ENCODE results near the gene GON7.
"Not testable (repeated sequence)": the region's sequence is repeated elsewhere in the genome, so short reads cannot be mapped to it uniquely, and the experiment has no call there.

The GON7 gene, protein sequence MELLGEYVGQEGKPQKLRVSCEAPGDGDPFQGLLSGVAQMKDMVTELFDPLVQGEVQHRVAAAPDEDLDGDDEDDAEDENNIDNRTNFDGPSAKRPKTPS

DNA sequence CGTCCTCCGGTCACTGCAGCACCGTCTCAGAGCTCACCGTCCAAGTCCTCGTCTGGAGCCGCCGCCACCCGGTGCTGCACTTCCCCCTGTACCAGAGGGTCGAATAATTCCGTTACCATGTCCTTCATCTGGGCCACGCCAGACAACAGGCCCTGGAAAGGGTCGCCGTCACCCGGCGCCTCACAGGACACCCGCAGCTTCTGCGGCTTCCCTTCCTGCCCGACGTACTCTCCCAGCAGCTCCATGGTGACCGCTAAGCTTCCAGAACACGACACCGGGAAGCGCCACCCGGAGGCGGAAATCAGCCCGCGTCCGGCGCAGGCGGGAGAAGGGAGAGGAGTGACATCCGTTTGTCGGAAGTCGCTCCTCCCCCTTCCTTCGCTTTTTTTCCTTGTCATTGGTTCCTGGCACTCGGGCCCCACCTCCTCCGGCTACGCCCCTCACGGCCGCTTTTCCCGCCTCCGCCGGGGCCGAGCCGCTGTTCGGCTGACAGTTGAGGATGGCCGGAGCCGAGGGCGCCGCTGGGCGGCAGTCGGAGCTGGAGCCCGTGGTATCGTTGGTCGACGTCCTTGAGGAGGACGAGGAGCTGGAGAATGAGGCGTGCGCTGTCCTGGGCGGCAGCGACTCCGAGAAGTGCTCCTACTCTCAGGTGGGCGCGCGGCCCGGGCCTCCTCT, at the start of gene GON7, which contains the start of gene UBR7:
Gene GON7 (minus strand): TSS at position 273 of the 675 bp plus-strand sequence. CDS start 28 bp downstream, at position 245.
Gene UBR7 (plus strand): TSS at position 464 of the 675 bp plus-strand sequence. CDS start 36 bp downstream, at position 500.
- DNase-seq: peak; percentile 98

GRCh38 chr14:93249128-93249831, 42.4 kb upstream of the GON7 start:
- DNase-seq: no peak

GRCh38 chr14:93246534-93246933, 39.7 kb upstream of the GON7 start:
- DNase-seq: no peak

GRCh38 chr14:93245764-93246420, 39.0 kb upstream of the GON7 start:
- no peak for DNase-seq

- no peak for DNase-seq
Observed at GRCh38 chr14:93240678-93241000, 33.8 kb upstream of the GON7 start.

GRCh38 chr14:93239869-93240677, 33.2 kb upstream of the GON7 start:
- no peak for DNase-seq

DNA sequence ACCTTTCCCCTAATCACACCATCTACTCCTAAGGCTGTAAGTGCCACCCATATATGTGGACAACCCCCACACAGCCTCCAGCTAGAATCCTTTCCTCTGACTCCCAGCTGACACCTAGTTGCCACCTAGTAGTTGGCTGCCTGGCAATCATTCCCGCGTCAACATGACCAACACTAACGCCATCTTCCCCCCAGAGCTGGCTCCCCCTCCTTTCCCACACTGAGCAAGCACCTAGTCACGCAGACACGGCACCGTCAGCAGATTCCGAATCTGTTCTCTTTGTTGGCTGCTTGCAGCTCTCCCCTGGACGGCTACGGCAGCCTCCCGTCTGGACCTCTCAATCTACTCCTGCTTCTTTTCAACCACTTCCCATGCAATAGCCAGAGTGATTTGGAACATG, 27.9 kb upstream of the GON7 start:
- no peak for DNase-seq

- DNase-seq: not testable (repeated sequence)
Observed at GRCh38 chr14:93233078-93233477, 26.2 kb upstream of the GON7 start.

- no peak for DNase-seq
Observed at GRCh38 chr14:93232159-93232558, 25.3 kb upstream of the GON7 start.

GRCh38 chr14:93231129-93231979, 24.5 kb upstream of the GON7 start:
- no peak for DNase-seq

- DNase-seq: no peak
Observed at GRCh38 chr14:93230539-93230938, 23.7 kb upstream of the GON7 start.

GRCh38 chr14:93228550-93228949, 21.7 kb upstream of the GON7 start:
- no peak for DNase-seq

DNA sequence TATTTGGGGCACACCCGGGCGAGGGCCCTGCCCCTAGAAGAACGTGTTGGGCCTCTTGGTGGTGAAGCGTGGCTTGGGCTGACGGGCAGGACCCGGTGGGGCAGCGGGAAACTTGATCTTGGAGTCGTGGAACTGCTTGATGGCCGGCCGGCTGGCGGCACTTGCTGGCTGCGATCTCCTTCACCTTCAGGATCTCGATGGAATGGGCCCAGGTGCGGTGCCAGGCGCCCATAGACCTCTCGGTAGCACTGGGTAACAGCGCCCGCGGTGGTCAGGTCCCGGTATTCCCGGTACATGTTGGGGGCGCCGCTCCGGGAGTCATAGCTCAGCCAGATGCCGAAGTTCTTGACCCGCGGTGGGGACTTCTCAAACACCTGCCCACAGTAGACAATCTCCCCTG, 16.7 kb upstream of the GON7 start:
- DNase-seq: no peak

GRCh38 chr14:93220509-93220908, 13.6 kb upstream of the GON7 start:
- DNase-seq: no peak

- no peak for DNase-seq
Observed at GRCh38 chr14:93219103-93219726, 12.3 kb upstream of the GON7 start.

- no peak for DNase-seq
Observed at GRCh38 chr14:93214598-93214997, 7.7 kb upstream of the GON7 start.

DNA sequence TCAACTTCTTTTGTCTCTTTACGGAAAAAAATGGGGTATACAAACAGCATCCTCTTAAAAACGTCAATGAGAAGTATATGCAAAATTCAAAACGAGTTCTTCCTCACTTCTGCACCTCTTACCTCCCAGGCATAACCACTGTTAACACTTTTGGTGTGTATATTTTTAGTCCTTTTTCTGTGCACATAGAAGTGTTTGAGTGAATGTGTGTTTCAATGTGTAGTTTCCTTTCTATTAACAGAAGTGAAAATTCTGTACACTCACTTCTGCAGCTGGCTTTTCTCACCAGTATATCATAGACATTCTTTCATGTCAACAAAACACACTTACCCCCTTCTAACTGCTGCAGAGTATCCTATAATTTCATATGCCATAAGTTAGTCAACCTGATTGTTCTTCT, 5.6 kb upstream of the GON7 start:
- no peak for DNase-seq

DNA sequence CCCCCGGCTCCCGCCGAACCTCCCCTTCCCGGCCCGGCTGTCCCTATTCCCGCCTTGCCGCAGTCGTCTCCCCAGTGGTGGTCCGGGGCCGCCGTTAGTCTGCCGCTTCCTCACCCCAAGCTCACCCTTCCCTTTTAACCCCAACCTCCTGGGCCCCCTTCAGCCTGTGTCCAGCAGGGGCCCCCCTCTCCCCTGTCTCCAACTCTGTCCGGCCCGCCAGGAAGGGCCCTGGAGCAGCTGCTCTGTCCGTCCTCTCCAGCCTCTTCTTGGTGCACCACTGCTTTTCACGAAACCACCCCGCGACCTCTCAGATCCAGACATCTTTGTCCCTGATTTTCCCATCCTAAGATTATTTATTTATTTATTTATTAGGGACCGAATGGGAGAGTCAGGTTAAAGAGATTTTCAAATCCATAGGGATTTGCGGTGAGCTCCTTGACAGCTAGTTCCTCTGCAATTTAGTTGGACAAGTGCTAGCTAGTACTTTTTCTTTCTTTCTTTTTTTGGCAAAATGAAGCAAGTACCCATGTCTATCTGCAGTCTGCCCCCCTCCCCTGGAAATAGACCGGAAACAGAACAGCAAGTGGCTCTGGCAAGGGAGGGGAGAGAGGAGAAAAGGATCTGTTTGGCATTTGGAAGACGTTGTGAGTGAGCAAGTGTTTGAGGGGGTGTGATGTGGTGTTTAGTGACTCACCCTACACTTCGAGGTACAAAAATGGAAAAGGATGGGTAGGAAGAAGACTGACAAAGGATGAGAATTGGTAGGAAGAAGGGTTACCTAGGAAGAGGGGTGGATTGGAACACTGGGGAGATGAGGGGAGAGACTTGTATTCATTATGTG, 823 bp upstream of the GON7 start:
- peak; percentile 83 for DNase-seq

GRCh38 chr14:93201155-93201704, 5.6 kb downstream of the GON7 start:
- DNase-seq: no peak

GRCh38 chr14:93200553-93200952, 6.3 kb downstream of the GON7 start:
- DNase-seq: no peak
